ENCODE data around the gene RHOF.

The RHOF gene

GRCh38 chr12:121733849-121734248 is 59.6 kb downstream of the RHOF start:
- Histone ChIP-seq H3K9me3 (no peaks in the 10 kb centered on the region), H3K4me3 (no peak overlapping the region), H3K27ac (no peak overlapping the region), H3K4me2 (no peak overlapping the region), H3K4me1 (no peaks in the 10 kb centered on the region), H3K36me3 (peaks cover 8% of the 10 kb centered on the region; the same call in 1 of the 2 replicates), H3K9ac (no peak overlapping the region), H4K20me1 (peaks cover 59% of the 10 kb centered on the region), H3K27me3 (no peaks in the 10 kb centered on the region)
- no peak for TF ChIP-seq Cebpa-rat (IDR thresholded peaks at IDR 0.05)

- Histone ChIP-seq H4K20me1 (peaks cover 50% of the 10 kb centered on the region), H3K4me3 (no peak overlapping the region), H3K27ac (no peak overlapping the region), H3K9me3 (no peaks in the 10 kb centered on the region), H3K9ac (no peak overlapping the region), H3K27me3 (no peaks in the 10 kb centered on the region), H3K4me1 (no peaks in the 10 kb centered on the region), H3K36me3 (peaks cover 13% of the 10 kb centered on the region; the same call in 1 of the 2 replicates), H3K4me2 (no peak overlapping the region)
- TF ChIP-seq Cebpa-rat (IDR thresholded peaks at IDR 0.05), result no peak
Observed at GRCh38 chr12:121731473-121731872, 62.0 kb downstream of the RHOF start.

GRCh38 chr12:121729021-121729420 is 64.5 kb downstream of the RHOF start:
- Histone ChIP-seq H3K4me2 (no peak overlapping the region), H3K4me3 (no peak overlapping the region), H3K36me3 (peaks cover 32% of the 10 kb centered on the region), H3K9me3 (no peaks in the 10 kb centered on the region), H3K9ac (no peak overlapping the region), H3K4me1 (no peaks in the 10 kb centered on the region), H3K27me3 (no peaks in the 10 kb centered on the region), H4K20me1 (peaks cover 42% of the 10 kb centered on the region), H3K27ac (no peak overlapping the region)
- TF ChIP-seq Cebpa-rat (IDR thresholded peaks at IDR 0.05), result no peak

Measured in BLaER1 (cell line).